ENCODE measurements around the gene TES. TPM values are rescaled to one million over a fixed set of nuclear protein-coding genes. Genes with fewer than 3 reads are reported as not detected.

TES gene
- total RNA-seq, 1 experiment from 2014 or later = 126 TPM

DNA sequence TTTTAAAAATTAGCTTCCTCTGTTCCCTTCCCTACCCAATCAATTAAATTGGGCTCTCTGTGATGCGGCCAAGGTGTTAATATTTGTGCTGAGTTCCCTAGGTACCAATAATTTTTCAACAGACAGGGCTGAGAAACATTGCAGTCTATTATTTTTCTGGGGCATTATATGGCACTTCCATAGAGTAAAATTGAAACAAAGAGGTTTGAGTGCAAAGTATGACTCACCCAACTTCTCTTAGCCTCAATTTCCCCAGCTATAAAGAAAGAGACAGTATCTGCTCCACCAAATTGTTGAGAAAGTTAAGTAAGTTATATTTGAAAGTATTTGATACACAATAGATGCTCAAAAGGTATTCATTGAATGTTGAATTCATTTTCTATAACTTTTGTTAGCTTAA, 74.9 kb downstream of the TES start:
- Mint-ChIP-seq H3K9me3 (ENCODE audit: low read depth, unreplicated experiment) (no peaks in the 10 kb centered on the region), H3K27me3 (ENCODE audit: unreplicated experiment) (no peaks in the 10 kb centered on the region), H3K27ac (ENCODE audit: unreplicated experiment) (no peak overlapping the region), H3K4me1 (ENCODE audit: low read depth, unreplicated experiment) (peaks cover 14% of the 10 kb centered on the region), H3K4me3 (ENCODE audit: low read depth, unreplicated experiment) (no peak overlapping the region), H3K36me3 (ENCODE audit: insufficient read depth, unreplicated experiment) (no peaks in the 10 kb centered on the region)
- DNase-seq = no peak
- no TSS peak for BruUV-seq (replicated peaks)
- CTCF ChIA-PET = no interaction called here
- TF ChIP-seq CTCF (IDR thresholded peaks at IDR 0.05; ENCODE audit: unreplicated experiment) = no peak
- intact Hi-C loops (cut with micrococcal nuclease; ENCODE audit: unreplicated experiment) = no loop called here

DNA sequence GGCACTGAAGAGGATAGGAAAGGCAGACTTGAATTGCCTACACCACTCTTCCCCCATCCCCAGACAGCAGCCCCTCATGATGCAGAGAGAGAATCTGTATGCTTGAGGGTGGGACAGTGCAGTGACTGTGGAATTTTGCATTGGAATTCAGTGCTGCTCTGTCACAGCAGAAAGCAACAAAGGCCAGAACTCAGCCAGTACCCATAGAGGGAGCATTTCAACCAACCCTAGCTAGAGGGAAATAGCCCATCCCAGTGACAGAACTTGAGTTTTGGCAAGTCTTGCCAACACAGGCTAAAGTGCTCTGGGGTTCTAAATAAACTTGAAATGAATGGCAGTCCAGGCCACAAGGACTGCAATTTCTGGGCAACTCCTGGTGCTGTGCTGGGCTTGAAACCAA, 80.4 kb downstream of the TES start:
- no peak overlapping the region for H3K27ac Mint-ChIP-seq (ENCODE audit: unreplicated experiment)
- CTCF ChIA-PET = no interaction called here

DNA sequence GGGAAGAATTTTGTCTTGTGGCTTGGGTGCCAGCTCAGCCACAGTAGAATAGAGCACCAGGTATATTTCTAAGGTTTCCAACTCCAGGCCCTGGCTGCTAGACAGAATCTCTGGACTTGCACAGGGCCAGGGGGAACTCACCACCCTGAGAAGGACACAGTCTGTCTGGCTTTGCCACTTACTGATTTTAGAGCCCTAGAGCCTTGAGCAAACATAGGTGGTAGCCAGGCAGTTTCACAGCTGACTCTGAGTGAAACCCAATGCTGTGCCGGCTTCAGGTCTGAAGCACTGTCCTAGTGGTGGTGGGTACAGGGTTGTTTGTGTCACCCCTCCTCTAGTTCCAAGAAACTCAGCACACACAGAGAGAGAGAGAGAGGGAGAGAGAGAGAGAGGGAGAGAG, 81.6 kb downstream of the TES start:
- Mint-ChIP-seq H3K4me3 (ENCODE audit: low read depth, unreplicated experiment) (no peak overlapping the region), H3K9me3 (ENCODE audit: low read depth, unreplicated experiment) (peaks cover 6% of the 10 kb centered on the region), H3K4me1 (ENCODE audit: low read depth, unreplicated experiment) (peaks cover 14% of the 10 kb centered on the region), H3K36me3 (ENCODE audit: insufficient read depth, unreplicated experiment) (peaks cover 5% of the 10 kb centered on the region), H3K27ac (ENCODE audit: unreplicated experiment) (no peak overlapping the region), H3K27me3 (ENCODE audit: unreplicated experiment) (no peaks in the 10 kb centered on the region)
- CTCF ChIA-PET = no interaction called here
- no peak for TF ChIP-seq CTCF (IDR thresholded peaks at IDR 0.05; ENCODE audit: unreplicated experiment)
- BruUV-seq (replicated peaks) = no TSS peak
- no peak for DNase-seq
- intact Hi-C loops (cut with micrococcal nuclease; ENCODE audit: unreplicated experiment) = loop anchor here (1.0 kb wide), 1 partner anchor 9 kb away; no protein-coding TSS in a partner anchor

More for the DNA sequence above, 80.4 kb downstream of the TES start:
- peaks cover 5% of the 10 kb centered on the region for H3K36me3 Mint-ChIP-seq (ENCODE audit: insufficient read depth, unreplicated experiment)
- no peaks in the 10 kb centered on the region for H3K27me3 Mint-ChIP-seq (ENCODE audit: unreplicated experiment)
- DNase-seq = no peak
- intact Hi-C loops (cut with micrococcal nuclease; ENCODE audit: unreplicated experiment) = loop anchor here (1.0 kb wide), 1 partner anchor 11 kb away; no protein-coding TSS in a partner anchor
- H3K9me3 Mint-ChIP-seq (ENCODE audit: low read depth, unreplicated experiment) = peaks cover 3% of the 10 kb centered on the region
- no TSS peak for BruUV-seq (replicated peaks)
- no peak for TF ChIP-seq CTCF (IDR thresholded peaks at IDR 0.05; ENCODE audit: unreplicated experiment)
- no peak overlapping the region for H3K4me3 Mint-ChIP-seq (ENCODE audit: low read depth, unreplicated experiment)
- H3K4me1 Mint-ChIP-seq (ENCODE audit: low read depth, unreplicated experiment) = peaks cover 14% of the 10 kb centered on the region

DNA sequence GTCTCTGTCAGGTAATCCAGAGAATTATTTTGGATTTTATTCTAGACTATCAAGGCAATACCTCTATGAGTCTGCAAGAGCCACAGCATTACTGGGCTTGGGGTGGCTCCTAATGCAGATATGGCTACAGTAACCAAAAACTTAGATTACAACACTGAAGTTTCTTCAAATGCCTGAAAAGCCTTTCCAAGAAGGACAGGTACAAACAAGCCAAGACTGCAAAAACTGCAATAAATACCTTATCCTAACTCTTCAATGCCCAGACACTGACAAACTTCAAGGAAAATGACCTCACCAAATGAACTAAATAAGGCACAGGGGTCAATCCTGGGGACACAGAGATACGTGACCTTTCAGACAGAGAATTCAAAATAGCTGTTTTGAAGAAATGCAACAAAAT, 82.0 kb downstream of the TES start:
- no peak for DNase-seq
- no peaks in the 10 kb centered on the region for H3K27me3 Mint-ChIP-seq (ENCODE audit: unreplicated experiment)
- H3K36me3 Mint-ChIP-seq (ENCODE audit: insufficient read depth, unreplicated experiment) = peaks cover 5% of the 10 kb centered on the region
- peaks cover 10% of the 10 kb centered on the region for H3K4me1 Mint-ChIP-seq (ENCODE audit: low read depth, unreplicated experiment)
- H3K4me3 Mint-ChIP-seq (ENCODE audit: low read depth, unreplicated experiment) = no peak overlapping the region
- CTCF ChIA-PET = no interaction called here
- no peak overlapping the region for H3K27ac Mint-ChIP-seq (ENCODE audit: unreplicated experiment)
- intact Hi-C loops (cut with micrococcal nuclease; ENCODE audit: unreplicated experiment) = no loop called here
- BruUV-seq (replicated peaks) = no TSS peak
- TF ChIP-seq CTCF (IDR thresholded peaks at IDR 0.05; ENCODE audit: unreplicated experiment) = no peak
- peaks cover 6% of the 10 kb centered on the region for H3K9me3 Mint-ChIP-seq (ENCODE audit: low read depth, unreplicated experiment)
